Left renal pelvis (tissue), 4 donors: ENCODE results near the gene PPP1R15A. TPM values are rescaled to one million over a fixed set of nuclear protein-coding genes. Genes with fewer than 3 reads are reported as not detected.
A peak's percentile ranks its signal among the peaks of the same experiment; 100 is the strongest.
"Not testable (repeated sequence)": the region's sequence is repeated elsewhere in the genome, so short reads cannot be mapped to it uniquely, and the experiment has no call there.

Experiments
- DNase-seq, 4 donors: peaks; one replicate each; pipeline ENCODE4 v3.0.0-alpha.2; 2013; ENCODE audit warnings: low read depth in 4 of 4, low spot score in 3 of 4
- polyA plus RNA-seq, 4 donors: library from polyadenylated mRNA; unstranded; fragments of 120-200 nt; gene quantifications; one replicate each; pipeline ENCODE4 v1.2.1, GENCODE V29; 2013; ENCODE audit not compliant: insufficient read length in 4 of 4

PPP1R15A gene
- 100 to 1,000 TPM in 1 of 4 donors, 10 to 100 TPM in 3; 30.6 to 343 (median 32.6) TPM for polyA plus RNA-seq

DNA sequence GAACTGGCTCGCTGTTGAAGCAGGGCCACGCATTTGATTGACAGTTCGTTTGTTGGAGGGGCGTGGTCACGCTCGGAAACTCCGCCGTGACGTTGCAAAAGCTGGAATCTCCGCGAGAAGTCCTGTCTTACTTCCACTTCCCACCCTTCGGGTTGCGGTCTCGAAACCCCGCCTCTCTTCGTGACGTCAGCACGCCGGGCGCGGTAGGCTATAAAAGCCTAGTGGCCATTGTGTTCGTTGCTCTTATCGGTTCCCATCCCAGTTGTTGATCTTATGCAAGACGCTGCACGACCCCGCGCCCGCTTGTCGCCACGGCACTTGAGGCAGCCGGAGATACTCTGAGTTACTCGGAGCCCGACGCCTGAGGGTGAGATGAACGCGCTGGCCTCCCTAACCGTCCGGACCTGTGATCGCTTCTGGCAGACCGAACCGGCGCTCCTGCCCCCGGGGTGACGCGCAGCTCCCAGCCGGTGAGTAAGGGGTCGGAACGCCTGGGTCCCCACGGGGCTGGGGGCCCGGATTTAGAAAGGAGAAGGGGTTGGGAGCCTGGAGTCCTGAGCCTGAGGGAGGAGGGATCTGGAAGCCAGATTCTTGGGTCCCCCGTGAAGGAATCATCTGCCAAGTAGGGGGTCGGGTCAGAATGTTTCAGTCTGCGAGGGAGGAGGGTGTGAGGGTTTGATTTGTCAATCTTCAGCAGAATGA, at the start of gene PPP1R15A:
TSS of gene PPP1R15A (plus strand) at position 240 of the 702 bp plus-strand sequence. CDS start 813 bp downstream, outside the sequence.
- DNase-seq: peak; percentile 96 to 98 (median 96)

DNA sequence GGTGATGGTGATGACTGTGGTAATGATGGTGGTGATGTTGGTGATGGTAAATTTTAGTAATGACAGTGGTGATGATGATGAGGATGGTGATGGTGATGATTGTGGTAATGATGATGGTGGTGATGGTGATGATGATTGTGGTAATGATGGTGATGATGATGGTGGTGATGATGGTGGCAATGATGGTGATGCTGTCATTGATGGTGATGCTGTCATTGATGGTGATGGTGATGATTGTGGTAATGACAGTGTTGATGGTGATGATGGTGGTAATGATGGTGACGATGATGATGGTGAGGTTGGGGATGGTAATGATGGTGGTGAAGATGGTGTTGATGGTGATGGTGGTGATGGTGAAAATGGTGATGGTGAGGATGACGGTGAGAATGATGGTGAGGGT, 49.7 kb upstream of the PPP1R15A start:
- no peak for DNase-seq

DNA sequence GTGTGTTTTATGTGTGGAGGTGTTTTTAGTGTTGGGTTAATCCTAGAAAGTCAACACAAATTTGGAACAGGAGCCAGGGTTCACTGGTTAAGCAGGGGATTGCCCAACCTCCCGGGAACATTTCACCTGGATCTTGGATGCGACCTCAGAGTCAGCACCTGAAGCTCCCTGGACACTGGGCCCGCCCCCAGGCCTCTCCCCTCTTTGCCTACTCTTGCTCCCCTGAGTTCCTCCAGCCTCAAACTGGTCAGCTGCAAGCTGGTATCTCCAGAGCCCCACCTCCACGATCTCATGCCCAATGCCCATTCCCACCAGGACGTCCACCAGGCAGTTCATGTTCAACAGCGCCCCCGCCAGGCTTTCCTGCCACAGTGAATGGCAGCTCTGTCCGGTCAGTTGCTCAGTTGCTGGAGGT, 45.6 kb upstream of the PPP1R15A start:
- no peak for DNase-seq

GRCh38 chr19:48830088-48830487, 42.1 kb upstream of the PPP1R15A start:
- no peak for DNase-seq

DNA sequence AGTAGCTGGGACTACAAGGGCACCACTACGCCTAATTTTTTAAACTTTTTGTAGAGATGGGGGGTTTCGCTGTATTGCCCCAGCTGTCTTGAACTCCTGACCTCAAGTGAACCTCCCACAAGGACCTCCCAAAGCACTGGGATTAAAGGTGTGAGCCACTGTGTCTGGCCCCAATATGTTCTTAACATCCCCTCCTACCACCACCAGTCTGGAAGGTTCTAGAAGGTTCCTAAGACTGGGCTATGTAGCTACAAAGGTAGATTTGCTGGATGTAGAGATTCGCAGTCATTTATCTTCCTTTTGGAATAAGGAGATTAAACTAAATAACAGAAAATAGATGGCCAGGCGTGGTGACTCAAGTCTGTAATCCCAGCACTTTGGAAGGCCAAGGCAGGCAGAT, 41.3 kb upstream of the PPP1R15A start:
- no peak for DNase-seq

DNA sequence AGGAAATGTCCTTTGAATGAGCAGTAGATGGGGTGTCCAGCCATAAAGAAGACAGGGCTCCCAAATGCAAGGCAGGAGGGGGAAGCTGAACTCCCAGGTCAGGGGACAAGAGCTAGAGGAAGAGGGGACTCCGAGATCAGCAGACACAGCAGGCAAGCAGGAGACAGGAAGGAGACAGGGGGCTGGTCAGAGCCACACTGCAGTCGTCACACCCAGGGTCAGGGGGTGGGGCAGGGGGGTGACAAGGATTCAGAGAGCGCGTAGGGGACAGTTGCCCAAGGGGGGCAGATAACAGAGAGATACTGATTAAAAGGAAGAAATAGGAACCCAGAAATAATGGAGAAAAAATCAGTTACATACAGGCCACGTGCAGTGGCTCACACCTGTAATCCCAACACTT, 39.2 kb upstream of the PPP1R15A start:
- DNase-seq: no peak

- DNase-seq: no peak
Measured at GRCh38 chr19:48833977-48834376, 38.2 kb upstream of the PPP1R15A start.

DNA sequence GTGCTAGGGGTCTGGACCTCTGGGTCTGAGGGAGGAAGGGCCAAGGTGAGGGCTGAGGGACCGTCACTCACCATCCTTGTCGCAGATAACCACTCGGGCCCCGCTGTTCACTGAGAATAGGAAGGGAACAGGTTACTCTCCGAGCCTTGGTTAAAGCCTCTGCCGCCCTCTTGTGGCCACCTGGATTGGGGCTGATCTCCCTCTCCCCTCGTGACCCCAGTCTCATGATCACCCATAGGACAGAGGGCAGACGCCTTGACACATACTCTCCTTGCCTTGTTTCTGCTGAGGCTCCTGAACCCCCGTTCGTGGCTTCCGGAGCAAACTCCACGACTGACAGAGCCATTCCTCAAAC, 36.5 kb upstream of the PPP1R15A start:
- DNase-seq: peak; percentile 68 to 80 (median 75)

DNA sequence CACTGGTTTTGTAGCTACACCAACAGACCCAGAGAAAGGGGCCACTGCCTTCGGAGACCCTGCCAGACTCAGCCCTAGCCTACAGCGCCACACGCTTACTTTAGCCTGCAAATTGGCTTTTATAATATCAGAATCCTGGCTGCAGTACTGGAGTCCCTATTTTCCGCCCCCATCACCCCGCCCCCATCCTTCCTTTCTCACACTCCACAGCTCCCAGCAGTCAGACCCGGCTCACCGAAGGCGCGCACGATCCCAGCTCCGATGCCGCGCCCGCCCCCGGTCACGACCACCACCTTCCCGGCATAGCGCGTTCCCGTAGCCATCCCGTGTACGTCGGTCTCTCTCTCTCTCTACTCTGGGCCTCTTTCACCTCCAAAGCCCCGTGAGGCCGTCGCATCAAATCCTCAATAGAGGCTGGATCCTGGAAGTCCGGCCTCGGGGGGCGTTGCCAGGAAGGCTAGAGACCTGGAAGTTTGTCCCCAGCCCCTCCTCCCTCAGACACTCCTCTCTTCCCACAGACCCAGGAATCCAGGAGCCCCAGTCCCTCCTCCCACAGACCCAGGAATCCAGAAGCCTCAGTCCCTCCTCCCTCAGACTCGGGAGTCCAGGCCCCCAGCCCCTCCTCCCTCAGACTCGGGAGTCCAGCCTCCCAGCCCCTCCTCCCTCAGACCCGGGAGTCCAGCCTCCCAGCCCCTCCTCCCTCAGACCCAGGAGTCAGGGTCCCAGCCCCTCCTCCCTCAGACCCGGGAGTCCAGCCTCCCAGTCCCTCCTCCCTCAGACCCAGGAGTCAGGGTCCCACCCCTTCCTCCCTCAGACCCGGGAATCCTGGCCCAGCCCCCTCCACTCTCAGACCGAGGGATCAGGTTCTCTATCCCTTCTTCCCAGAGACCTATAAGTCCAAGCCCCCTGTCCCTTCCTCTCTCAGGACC, 35.9 kb upstream of the PPP1R15A start, which contains the start of gene HSD17B14:
TSS of gene HSD17B14 (minus strand) at position 403 of the 929 bp plus-strand sequence. CDS start at position 323, 80 bp downstream.
- peak in 3 of 4 donors; percentile 43 to 60 (median 52) for DNase-seq

DNA sequence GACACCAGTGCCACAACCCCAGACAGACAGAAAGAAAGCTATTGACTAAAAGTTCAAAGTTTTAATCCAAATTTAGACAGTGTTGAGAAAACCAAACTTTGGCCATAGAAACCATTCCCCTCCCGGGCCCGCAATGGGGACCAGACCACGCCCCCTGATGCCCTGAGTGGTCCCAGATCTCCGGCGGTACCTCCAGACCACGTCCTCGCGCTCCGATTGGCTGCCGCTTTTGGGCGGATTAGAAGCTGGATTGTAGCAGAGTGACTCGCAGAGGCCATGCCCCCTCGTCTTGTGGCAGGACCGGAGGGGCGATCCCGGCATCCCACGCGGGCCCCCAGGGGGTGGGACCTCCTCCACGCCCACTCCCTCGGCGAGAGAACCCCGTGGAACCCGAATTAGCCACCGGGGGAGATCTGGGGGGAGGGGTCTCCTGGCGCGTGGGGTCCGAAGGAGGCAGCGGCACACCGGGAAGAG, 35.1 kb upstream of the PPP1R15A start:
- DNase-seq: peak in 3 of 4 donors; percentile 59 to 69 (median 60)

DNA sequence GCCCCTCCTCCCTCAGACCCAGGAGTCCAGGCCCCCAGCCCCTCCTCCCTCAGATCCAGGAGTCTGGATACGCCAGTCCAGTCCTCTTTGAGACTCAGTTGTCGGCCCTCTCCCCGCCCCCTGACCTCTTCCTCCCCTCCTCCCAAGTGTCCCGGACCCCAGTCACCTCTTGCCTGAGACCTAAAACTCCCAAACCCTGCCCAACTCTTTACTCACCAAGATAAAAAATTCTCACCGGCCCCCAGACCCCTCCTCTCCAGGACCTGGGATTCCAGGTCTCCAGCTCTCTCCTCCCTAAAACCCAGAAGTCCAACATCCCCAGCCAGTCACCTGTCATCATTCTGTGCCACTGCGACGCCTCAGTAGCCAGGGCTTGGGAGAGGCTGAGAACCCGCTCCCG, 34.5 kb upstream of the PPP1R15A start:
- DNase-seq: no peak

GRCh38 chr19:48841047-48841446, 31.2 kb upstream of the PPP1R15A start:
- no peak for DNase-seq

DNA sequence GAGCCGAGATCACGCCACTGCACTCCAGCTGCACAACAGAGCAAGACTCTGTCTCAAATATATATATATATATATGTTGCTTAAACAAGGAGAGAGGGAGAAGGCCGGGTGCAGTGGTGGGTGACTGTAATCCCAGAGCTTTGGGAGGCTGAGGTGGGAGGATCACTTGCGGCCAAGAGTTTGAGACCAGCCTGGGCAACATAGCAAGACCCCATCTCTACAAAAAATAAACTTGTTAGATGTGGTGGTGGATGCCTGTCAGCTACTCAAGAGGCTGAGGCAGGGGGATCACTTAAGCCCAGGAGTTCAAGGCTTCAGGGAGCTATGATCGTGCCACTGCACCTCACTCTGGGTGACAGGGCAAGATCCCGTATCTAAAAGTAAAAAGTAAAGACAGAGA, 30.6 kb upstream of the PPP1R15A start:
- no peak for DNase-seq

GRCh38 chr19:48842789-48843162, 29.4 kb upstream of the PPP1R15A start:
- DNase-seq: peak in 2 of 4 donors; percentile 52 to 54

GRCh38 chr19:48844472-48844871, 27.7 kb upstream of the PPP1R15A start:
- no peak for DNase-seq

- no peak for DNase-seq
Measured at GRCh38 chr19:48845384-48845783, 26.8 kb upstream of the PPP1R15A start.

GRCh38 chr19:48846659-48847058, 25.6 kb upstream of the PPP1R15A start:
- not testable (repeated sequence) for DNase-seq

- no peak for DNase-seq
Measured at GRCh38 chr19:48852292-48852691, 19.9 kb upstream of the PPP1R15A start.

DNA sequence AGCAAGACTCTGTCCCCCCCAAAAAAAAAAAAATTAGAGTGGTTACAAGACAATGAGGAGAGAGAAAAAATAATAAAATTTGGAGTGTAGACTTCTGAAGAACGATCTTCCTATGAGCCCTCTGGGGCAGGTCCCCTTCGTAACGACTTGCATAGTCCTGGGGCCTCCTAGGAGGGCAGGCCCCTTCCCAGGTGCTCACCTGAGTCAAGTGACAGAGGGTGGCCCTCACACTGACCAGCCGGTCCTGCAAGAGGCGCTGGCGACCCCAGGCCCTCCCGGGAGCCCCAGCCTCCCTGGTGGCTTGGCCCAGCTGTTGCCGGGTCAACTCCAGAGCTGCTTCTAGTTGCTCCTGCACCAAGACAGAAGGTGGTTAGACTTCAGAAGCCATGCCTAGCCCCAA, 18.7 kb upstream of the PPP1R15A start:
- no peak for DNase-seq

- DNase-seq: no peak
Measured at GRCh38 chr19:48854103-48854502, 18.1 kb upstream of the PPP1R15A start.

DNA sequence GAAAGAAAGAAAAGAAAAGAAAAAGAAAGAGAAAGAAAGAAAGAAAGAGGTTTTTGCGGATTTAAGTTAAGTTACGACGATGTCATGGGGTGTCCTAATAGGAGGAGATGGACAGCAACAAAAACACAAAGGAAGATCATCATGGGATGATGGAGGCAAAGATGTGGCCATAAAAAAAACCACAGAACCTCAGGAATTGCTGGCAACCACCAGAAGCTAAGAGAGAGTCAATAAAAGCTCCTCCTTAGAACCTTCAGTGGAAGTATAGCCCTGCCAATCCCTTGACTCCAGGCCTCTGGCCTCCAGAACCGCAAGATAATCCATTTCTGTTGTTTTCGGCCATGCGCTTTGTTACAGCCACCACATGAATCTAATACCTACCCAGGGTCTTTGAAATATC, 15.3 kb upstream of the PPP1R15A start:
- DNase-seq: no peak
